Tibial nerve (tissue), 4 donors: Measurements from ENCODE around the gene SLC22A1. TPM values are rescaled to one million over a fixed set of nuclear protein-coding genes. Genes with fewer than 3 reads are reported as not detected.

Experiments used
- DNase-seq, 2 donors: peaks; one replicate each; pipeline ENCODE4 v3.0.0-alpha.2; 2019; ENCODE audit warnings: low spot score in 2 of 2
- H3K27ac ChIP-seq, 4 donors: fragments of 200-600 bp; sonication (generic) in 3 of 4; one replicate each; pipeline ENCODE4 v1.5.1; 2017 to 2019; ENCODE audit warnings: mild to moderate bottlenecking in 1 of 4
- H3K27me3 ChIP-seq, 2 donors: fragments of 200-600 bp; sonication (generic) in 1 of 2; one replicate each; pipeline versions ENCODE4 v1.5.1 to v1.6.0; 2017 to 2019
- H3K36me3 ChIP-seq, 3 donors: fragments of 200-600 bp; sonication (generic); one replicate each; pipeline ENCODE4 v1.5.1; 2018 to 2019
- H3K4me1 ChIP-seq, 4 donors: fragments of 200-600 bp; sonication (generic) in 3 of 4; one replicate each; pipeline ENCODE4 v1.5.1; 2017 to 2019
- H3K4me3 ChIP-seq, 4 donors: fragments of 200-600 bp; sonication (generic) in 3 of 4; one replicate each; pipeline ENCODE4 v1.5.1; 2017 to 2019; ENCODE audit warnings: mild to moderate bottlenecking in 1 of 4, moderate library complexity in 1 of 4
- H3K9me3 ChIP-seq, 4 donors: fragments of 200-600 bp; sonication (generic) in 3 of 4; one replicate each; pipeline ENCODE4 v1.5.1; 2017 to 2019
- EP300 ChIP-seq, 2 donors: sonication (generic); formaldehyde crosslinking; IDR thresholded peaks; one replicate each; pipeline ENCODE4 v1.6.1; 2017; ENCODE audit warnings: antibody characterized with exemption in 2 of 2, mild to moderate bottlenecking in 1 of 2
- POLR2A ChIP-seq, 2 donors: fragments of 450-650 bp; IDR thresholded peaks; one replicate each; pipeline ENCODE4 v1.6.1; 2017; ENCODE audit warnings: antibody characterized with exemption in 2 of 2, mild to moderate bottlenecking in 2 of 2, moderate library complexity in 2 of 2
- WGBS, 2 donors: methylation state at CpG; one replicate each; pipeline ENCODE4 v1.1.5; 2018; 5-methylcytosine and 5-hydroxymethylcytosine counted together
- total RNA-seq, 4 donors: library from RNA; depleted of rRNA; stranded (reverse); fragments of >200 nt; gene quantifications; one replicate each; pipeline ENCODE4 v1.1.0, GENCODE V29; 2016
- TF ChIP-seq, protein P1 (sequence below), 5 experiments: fragments of 200-600 bp in 3 of 5; fragments of 450-650 bp in 2 of 5; sonication (generic) in 3 of 5; IDR thresholded peaks; one replicate each; pipeline ENCODE4 v1.5.1; 2016 to 2019; ENCODE audit warnings: antibody characterized with exemption in 5 of 5, mild to moderate bottlenecking in 3 of 5, moderate library complexity in 2 of 5

The SLC22A1 gene
- total RNA-seq, 4 donors from 2014 or later = 1.3 to 5.5 (median 2.3) TPM

DNA sequence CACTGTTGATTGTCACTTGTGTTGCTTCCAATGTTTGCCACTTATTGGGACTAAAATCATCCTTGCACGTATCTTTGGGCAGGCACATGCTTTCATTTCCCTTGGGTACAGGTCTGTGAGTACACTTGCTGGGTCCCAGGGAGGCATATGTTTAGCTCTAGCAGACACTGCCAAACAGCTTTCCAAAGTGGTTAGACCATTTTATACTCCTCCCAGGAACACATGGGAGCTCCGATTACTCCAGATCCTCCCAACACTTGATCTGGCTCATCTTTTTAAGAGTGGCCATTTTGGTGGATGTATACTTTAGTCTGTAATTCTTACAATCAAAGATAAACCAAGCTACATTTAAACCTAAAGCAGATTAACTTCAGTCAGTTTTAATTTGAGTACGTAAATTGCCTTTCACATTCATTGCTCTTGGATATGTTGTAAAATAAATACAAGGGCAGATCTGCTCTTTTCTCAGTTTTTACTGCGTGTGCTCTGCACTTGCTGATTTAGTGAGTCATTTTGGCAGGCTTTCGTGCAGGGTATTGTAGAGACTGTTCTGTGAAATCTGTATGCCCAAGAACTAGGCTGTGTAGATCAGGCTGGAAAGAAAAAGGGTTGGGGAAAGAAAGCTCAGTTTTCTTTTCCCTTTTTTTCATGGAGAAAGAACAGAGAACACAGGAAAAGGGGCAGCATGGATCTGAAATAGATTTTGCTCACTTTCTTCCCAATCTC, 19.5 kb downstream of the SLC22A1 start:
- WGBS, 2 donors = 54 to 55% methylated on average over 5 of the region's 5 CpGs
- no peak overlapping the region for H3K4me3 ChIP-seq
- H3K4me1 ChIP-seq = peaks cover 0 to 15% (median 2%) of the 10 kb centered on the region in 4 donors
- no peaks in the 10 kb centered on the region for H3K27me3 ChIP-seq
- H3K27ac ChIP-seq = peak overlapping the region in 2 of 4 donors; percentile 18 to 55
- no peaks in the 10 kb centered on the region for H3K9me3 ChIP-seq
- H3K36me3 ChIP-seq = no peaks in the 10 kb centered on the region
- peak in 1 of 2 donors; percentile 20 for DNase-seq
- peak in 1 of 2 donors; percentile 23 for TF ChIP-seq EP300 (IDR thresholded peaks at IDR 0.05)
- TF ChIP-seq POLR2A (IDR thresholded peaks at IDR 0.05) = no peak

DNA sequence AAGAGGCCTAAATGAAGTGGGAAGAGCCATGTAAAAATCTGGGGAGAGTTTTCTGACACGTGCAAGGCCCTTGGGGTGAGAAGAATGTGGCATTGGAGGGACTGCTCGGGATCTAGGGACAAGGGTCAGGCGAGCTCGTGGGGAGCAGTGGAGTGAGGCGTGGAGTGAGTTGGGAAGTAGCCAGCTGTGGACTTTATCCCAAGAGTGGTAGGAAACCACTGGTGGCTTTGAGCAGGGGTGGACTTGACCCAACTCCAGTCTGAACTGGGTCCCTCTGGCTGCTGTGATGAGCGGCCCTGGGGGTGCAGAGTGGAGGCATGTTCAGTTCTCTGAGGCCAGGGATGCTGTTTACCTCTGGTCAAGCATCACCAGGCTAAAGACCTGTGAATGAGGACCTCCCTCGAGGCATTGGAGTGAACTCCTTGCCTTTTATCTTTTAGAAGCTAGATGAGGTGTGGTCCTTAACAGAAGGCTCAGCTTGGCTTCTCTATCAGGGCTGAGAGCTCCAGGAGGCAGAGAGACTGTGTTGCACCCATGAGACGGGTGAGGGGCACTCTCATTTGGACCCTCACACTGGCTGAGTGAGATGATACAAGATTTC, 20.6 kb downstream of the SLC22A1 start:
- Histone ChIP-seq H3K9me3 (no peaks in the 10 kb centered on the region), H3K27ac (peak overlapping the region in 2 of 4 donors; percentile 18 to 55), H3K4me3 (no peak overlapping the region), H3K27me3 (no peaks in the 10 kb centered on the region), H3K36me3 (no peaks in the 10 kb centered on the region), H3K4me1 (peaks cover 0 to 15% (median 2%) of the 10 kb centered on the region in 4 donors)
- DNase-seq = no peak
- TF ChIP-seq, protein P1, sequence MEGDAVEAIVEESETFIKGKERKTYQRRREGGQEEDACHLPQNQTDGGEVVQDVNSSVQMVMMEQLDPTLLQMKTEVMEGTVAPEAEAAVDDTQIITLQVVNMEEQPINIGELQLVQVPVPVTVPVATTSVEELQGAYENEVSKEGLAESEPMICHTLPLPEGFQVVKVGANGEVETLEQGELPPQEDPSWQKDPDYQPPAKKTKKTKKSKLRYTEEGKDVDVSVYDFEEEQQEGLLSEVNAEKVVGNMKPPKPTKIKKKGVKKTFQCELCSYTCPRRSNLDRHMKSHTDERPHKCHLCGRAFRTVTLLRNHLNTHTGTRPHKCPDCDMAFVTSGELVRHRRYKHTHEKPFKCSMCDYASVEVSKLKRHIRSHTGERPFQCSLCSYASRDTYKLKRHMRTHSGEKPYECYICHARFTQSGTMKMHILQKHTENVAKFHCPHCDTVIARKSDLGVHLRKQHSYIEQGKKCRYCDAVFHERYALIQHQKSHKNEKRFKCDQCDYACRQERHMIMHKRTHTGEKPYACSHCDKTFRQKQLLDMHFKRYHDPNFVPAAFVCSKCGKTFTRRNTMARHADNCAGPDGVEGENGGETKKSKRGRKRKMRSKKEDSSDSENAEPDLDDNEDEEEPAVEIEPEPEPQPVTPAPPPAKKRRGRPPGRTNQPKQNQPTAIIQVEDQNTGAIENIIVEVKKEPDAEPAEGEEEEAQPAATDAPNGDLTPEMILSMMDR (IDR thresholded peaks at IDR 0.05) = no peak
- TF ChIP-seq POLR2A (IDR thresholded peaks at IDR 0.05) = no peak
- no peak for TF ChIP-seq EP300 (IDR thresholded peaks at IDR 0.05)
- 77 to 82% methylated on average over 8 of the region's 8 CpGs for WGBS, 2 donors

DNA sequence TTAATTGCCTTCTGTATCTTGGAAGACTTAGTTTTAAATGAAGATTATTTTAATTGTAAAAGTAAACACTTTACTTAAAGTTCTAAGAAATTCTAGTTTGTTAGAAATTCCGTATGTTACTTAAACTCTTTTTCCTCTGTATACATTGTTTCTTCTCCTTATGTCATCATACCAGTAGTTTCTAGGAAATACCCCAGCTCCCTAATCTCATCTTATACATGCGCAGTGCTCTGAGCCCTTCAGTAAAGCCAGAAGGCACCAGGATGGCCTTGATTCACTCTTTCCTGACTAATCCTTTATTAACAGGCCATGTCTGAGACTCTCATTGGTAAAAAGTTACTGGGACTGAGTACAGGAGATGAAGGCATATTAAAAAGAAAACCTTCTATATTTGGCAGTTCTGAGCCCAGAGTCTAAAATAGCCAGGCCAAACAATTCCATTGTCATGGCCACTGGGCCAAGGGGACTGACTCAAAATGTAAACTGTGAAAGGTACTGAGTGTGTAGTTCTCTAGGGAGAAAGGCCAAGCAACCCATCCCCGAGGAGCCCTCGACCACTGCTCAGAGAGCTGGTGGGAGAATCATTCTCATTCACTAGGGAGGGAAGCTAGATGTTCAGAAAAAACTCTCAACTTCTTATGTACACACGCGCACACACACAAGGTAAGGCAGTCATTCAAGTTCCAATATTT, 25.0 kb downstream of the SLC22A1 start:
- 85 to 86% methylated on average over 6 of the region's 6 CpGs for WGBS, 2 donors
- no peak overlapping the region for H3K4me3 ChIP-seq
- H3K36me3 ChIP-seq = no peaks in the 10 kb centered on the region
- no peaks in the 10 kb centered on the region for H3K9me3 ChIP-seq
- peaks cover 0 to 2% (median 0%) of the 10 kb centered on the region in 4 donors for H3K4me1 ChIP-seq
- H3K27ac ChIP-seq = no peak overlapping the region
- no peaks in the 10 kb centered on the region for H3K27me3 ChIP-seq
- no peak for DNase-seq
- TF ChIP-seq, protein P1 (IDR thresholded peaks at IDR 0.05) = no peak
- TF ChIP-seq EP300 (IDR thresholded peaks at IDR 0.05) = no peak
- TF ChIP-seq POLR2A (IDR thresholded peaks at IDR 0.05) = no peak

DNA sequence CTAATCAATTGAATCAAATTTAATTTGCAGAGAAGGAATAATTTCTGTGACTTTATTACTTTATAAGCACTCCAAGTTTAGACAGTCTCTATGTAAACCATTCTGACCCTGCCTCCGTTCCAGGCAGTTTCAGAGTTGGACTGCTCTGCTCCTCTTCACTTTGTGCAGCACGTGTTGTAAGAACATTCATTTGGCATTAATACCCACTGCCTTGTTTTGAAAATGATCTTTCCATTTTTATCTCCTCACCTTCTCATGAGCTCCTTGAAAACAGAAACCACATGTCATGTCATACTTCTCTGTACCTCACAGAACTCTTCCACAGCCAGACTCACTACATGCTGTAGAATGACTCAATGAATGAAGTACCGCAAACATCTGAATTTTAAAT, 25.5 kb downstream of the SLC22A1 start:
- Histone ChIP-seq H3K4me3 (no peak overlapping the region), H3K27ac (no peak overlapping the region), H3K4me1 (no peaks in the 10 kb centered on the region), H3K36me3 (no peaks in the 10 kb centered on the region), H3K27me3 (no peaks in the 10 kb centered on the region), H3K9me3 (no peaks in the 10 kb centered on the region)
- WGBS, 2 donors = 80 to 85% methylated on average over 3 of the region's 3 CpGs
- DNase-seq = no peak
- TF ChIP-seq EP300 (IDR thresholded peaks at IDR 0.05) (no peak), POLR2A (IDR thresholded peaks at IDR 0.05) (no peak)
- TF ChIP-seq, protein P1 (IDR thresholded peaks at IDR 0.05) = no peak

DNA sequence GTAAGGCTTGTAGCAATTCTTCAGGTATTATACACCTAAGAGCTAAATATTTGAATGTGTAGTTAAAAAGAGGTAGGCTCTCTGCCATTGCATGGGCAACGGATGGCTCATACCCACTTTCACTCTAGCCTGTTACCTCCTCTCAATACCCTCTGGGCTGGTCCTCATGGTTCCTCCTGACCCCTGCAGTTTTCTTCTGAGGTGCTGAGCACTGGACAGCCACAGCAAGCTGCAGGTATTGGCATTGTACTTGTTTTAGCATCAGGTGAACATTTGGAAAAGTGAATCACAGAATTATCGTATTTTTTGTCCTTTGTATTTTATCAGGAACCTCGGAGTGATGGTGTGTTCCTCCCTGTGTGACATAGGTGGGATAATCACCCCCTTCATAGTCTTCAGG, 32.9 kb downstream of the SLC22A1 start:
- Histone ChIP-seq H3K9me3 (peaks cover 0 to 9% (median 0%) of the 10 kb centered on the region in 4 donors), H3K4me1 (no peaks in the 10 kb centered on the region), H3K36me3 (peaks cover 0 to 36% (median 0%) of the 10 kb centered on the region in 3 donors), H3K27me3 (no peaks in the 10 kb centered on the region), H3K27ac (no peak overlapping the region), H3K4me3 (no peak overlapping the region)
- WGBS, 2 donors = 88 to 97% methylated on average over 3 of the region's 3 CpGs
- TF ChIP-seq, protein P1 (IDR thresholded peaks at IDR 0.05) = no peak
- TF ChIP-seq EP300 (IDR thresholded peaks at IDR 0.05) (no peak), POLR2A (IDR thresholded peaks at IDR 0.05) (no peak)
- DNase-seq = no peak
